Fibroblast of villous mesenchyme (primary cell): Measurements from ENCODE around the gene TMEM269. TPM values are rescaled to one million over a fixed set of nuclear protein-coding genes. Genes with fewer than 3 reads are reported as not detected.

ENCODE experiments used
- DNase-seq: peaks from one replicate; pipeline ENCODE4 v3.0.0-alpha.2; 2010; ENCODE audit warnings: low read depth
- H3K4me3 ChIP-seq: 2 replicates; pipeline ENCODE4 v1.5.1; 2011; ENCODE audit warnings: low read depth, mild to moderate bottlenecking, low read length
- CTCF ChIP-seq: IDR thresholded peaks from 2 replicates; pipeline ENCODE4 v1.5.1; 2012; ENCODE audit warnings: low read depth, mild to moderate bottlenecking, low read length; ENCODE audit not compliant: insufficient read depth
- total RNA-seq: library from RNA; depleted of rRNA; stranded (reverse); fragments of >200 nt; gene quantifications from 2 replicates; pipeline ENCODE4 v1.2.3, GENCODE V29; 2012

The TMEM269 gene
- total RNA-seq, 1 donor, result under 0.01 TPM

GRCh38 chr1:42756956-42757891, 27.6 kb upstream of the TMEM269 start:
- peak; percentile 64 for DNase-seq
- H3K4me3 ChIP-seq, result no peak overlapping the region
- TF ChIP-seq CTCF, result peak; percentile 76

GRCh38 chr1:42757892-42758275, 26.9 kb upstream of the TMEM269 start:
- TF ChIP-seq CTCF, result no peak
- no peak for DNase-seq
- no peak overlapping the region for H3K4me3 ChIP-seq

GRCh38 chr1:42758641-42759040, 26.1 kb upstream of the TMEM269 start:
- TF ChIP-seq CTCF, result no peak
- no peak overlapping the region for H3K4me3 ChIP-seq
- no peak for DNase-seq

- no peak for TF ChIP-seq CTCF
- no peak overlapping the region for H3K4me3 ChIP-seq
- no peak for DNase-seq
These were observed 25.7 kb upstream of the TMEM269 start for GRCh38 chr1:42759114-42759513.

- H3K4me3 ChIP-seq, result no peak overlapping the region
- no peak for TF ChIP-seq CTCF
- DNase-seq, result no peak
These were observed 23.2 kb upstream of the TMEM269 start for GRCh38 chr1:42761567-42761966.

- no peak for TF ChIP-seq CTCF
- no peak overlapping the region for H3K4me3 ChIP-seq
- no peak for DNase-seq
These were observed 22.5 kb upstream of the TMEM269 start for GRCh38 chr1:42762269-42762668.
